Cardiac septum (tissue), 1 donor: ENCODE measurements around the gene VIPAS39. TPM values are rescaled to one million over a fixed set of nuclear protein-coding genes. Genes with fewer than 3 reads are reported as not detected.
A peak's percentile ranks its signal among the peaks of the same experiment; 100 is the strongest.
"Not testable (repeated sequence)": the region's sequence is repeated elsewhere in the genome, so short reads cannot be mapped to it uniquely, and the experiment has no call there.

Experiments used
- DNase-seq: peaks from one replicate; pipeline ENCODE4 v3.0.0-alpha.2; 2020; ENCODE audit warnings: low spot score
- intact Hi-C: fragments of 100-400 bp; cut with DNase I; formaldehyde crosslinking; loops from one replicate; pipeline ENCODE4 v1.14.0; 2022
- total RNA-seq: library from RNA; stranded (reverse); fragmentation: NEBNext Ultra II Directional; extraction: Animal tissue kit (Norgen Biotek cat#: 25700); gene quantifications from one replicate; pipeline ENCODE4 v1.2.1, GENCODE V29; 2021
- donor health status: DM: no; HTN: no; CAD: no.

VIPAS39 gene
- total RNA-seq, 1 donor from 2014 or later: 12.5 TPM

GRCh38 chr14:77416098-77416497 is 41.3 kb downstream of the VIPAS39 start:
- intact Hi-C loops, DNase-seq: not testable (repeated sequence)

GRCh38 chr14:77415403-77416030 is 41.9 kb downstream of the VIPAS39 start:
- intact Hi-C loops: not testable (repeated sequence)

GRCh38 chr14:77409131-77409533 is 48.3 kb downstream of the VIPAS39 start:
- no peak for DNase-seq
- intact Hi-C loops: no loop called here

More at GRCh38 chr14:77415403-77416030, 41.9 kb downstream of the VIPAS39 start:
- not testable (repeated sequence) for DNase-seq

GRCh38 chr14:77407158-77407557 is 50.2 kb downstream of the VIPAS39 start:
- intact Hi-C loops: no loop called here
- no peak for DNase-seq

GRCh38 chr14:77406718-77407117 is 50.7 kb downstream of the VIPAS39 start:
- no peak for DNase-seq
- intact Hi-C loops: no loop called here

- no peak for DNase-seq
- intact Hi-C loops: no loop called here
These were observed 51.3 kb downstream of the VIPAS39 start for GRCh38 chr14:77406086-77406485.

- intact Hi-C loops: no loop called here
- no peak for DNase-seq
These were observed 53.6 kb downstream of the VIPAS39 start for GRCh38 chr14:77403768-77404167.

GRCh38 chr14:77400216-77400615 is 57.2 kb downstream of the VIPAS39 start:
- intact Hi-C loops: no loop called here
- no peak for DNase-seq

GRCh38 chr14:77390188-77390587 is 67.2 kb downstream of the VIPAS39 start:
- DNase-seq: no peak
- intact Hi-C loops: no loop called here

- no peak for DNase-seq
- intact Hi-C loops: loop anchor here (5.0 kb wide), 1 partner anchor 56 kb away; the partner anchor contains the start of genes GSTZ1 and POMT2
These were observed 78.7 kb downstream of the VIPAS39 start for GRCh38 chr14:77378701-77379100.

- intact Hi-C loops: loop anchor here (5.0 kb wide), 1 partner anchor 55 kb away; the partner anchor contains the start of genes GSTZ1 and POMT2
These were observed 79.9 kb downstream of the VIPAS39 start for GRCh38 chr14:77377502-77377844.

GRCh38 chr14:77376771-77377501 is 80.5 kb downstream of the VIPAS39 start, which contains the start of the genes SAMD15 and TMED8:
Gene SAMD15, plus strand, starts transcription at chr14:77377379. Its CDS starts 40 bp downstream, at chr14:77377419.
Gene TMED8, minus strand, starts transcription at chr14:77377094. Its CDS starts 41 bp downstream, at chr14:77377053.
- DNase-seq: peak; percentile 94
- intact Hi-C loops: loop anchor here (5.0 kb wide), 1 partner anchor 55 kb away; the partner anchor contains the start of genes GSTZ1 and POMT2

More at GRCh38 chr14:77377502-77377844, 79.9 kb downstream of the VIPAS39 start:
- DNase-seq: no peak

Other genes with a start within 250 kb of the VIPAS39 start
- gene NGB, start 186.4 kb downstream of the VIPAS39 start, total RNA-seq: not detected
- gene POMT2, start 136.7 kb downstream of the VIPAS39 start, total RNA-seq: 19.9 TPM
- 10.9 TPM for gene GSTZ1, start 136.6 kb downstream of the VIPAS39 start, total RNA-seq
- 5.6 TPM for gene TMED8, start 80.5 kb downstream of the VIPAS39 start, total RNA-seq
- gene SAMD15, start 80.2 kb downstream of the VIPAS39 start, total RNA-seq: 0.11 TPM
- not detected for gene NOXRED1, start 34.1 kb downstream of the VIPAS39 start, total RNA-seq
- gene AHSA1, start 492 bp upstream of the VIPAS39 start, total RNA-seq: 138 TPM
- gene ISM2, start 41.2 kb upstream of the VIPAS39 start, total RNA-seq: not detected
- gene SPTLC2, start 159.0 kb upstream of the VIPAS39 start, total RNA-seq: 13.5 TPM